HAP-1 (cell line): ENCODE data around the gene ABAT.
"Not testable (repeated sequence)": the region's sequence is repeated elsewhere in the genome, so short reads cannot be mapped to it uniquely, and the experiment has no call there.

Experiments
- DNase-seq, 2 experiments: peaks; one replicate each; pipeline ENCODE4 v3.0.0-alpha.2; 2016 to 2020; ENCODE audit warnings: low spot score in 2 of 2
- H3K27me3 ChIP-seq: fragments of 250-450 bp; sonication (Bioruptor Pico); 2 replicates; pipeline ENCODE4 v1.5.1; 2020; ENCODE audit warnings: low read depth, mild to moderate bottlenecking, moderate library complexity
- H3K36me3 ChIP-seq: fragments of 250-450 bp; sonication (Bioruptor Pico); replicated peaks from 2 replicates; pipeline ENCODE4 v1.5.1; 2020; ENCODE audit warnings: mild to moderate bottlenecking
- H3K4me1 ChIP-seq: fragments of 250-450 bp; sonication (Bioruptor Pico); 2 replicates; pipeline ENCODE4 v1.5.1; 2020; ENCODE audit warnings: mild to moderate bottlenecking
- H3K4me3 ChIP-seq: fragments of 250-450 bp; sonication (Bioruptor Pico); 2 replicates; pipeline ENCODE4 v1.5.1; 2020; ENCODE audit warnings: mild to moderate bottlenecking, moderate library complexity
- H3K9me3 ChIP-seq: fragments of 250-450 bp; sonication (Bioruptor Pico); 2 replicates; pipeline ENCODE4 v1.5.1; 2020; ENCODE audit warnings: mild to moderate bottlenecking, moderate library complexity
- in situ Hi-C: fragments of 300-500 bp; cut with MboI; formaldehyde crosslinking; loops from 3 replicates; pipeline ENCODE4 v1.14.3; 2020; ENCODE audit warnings: low sequenced_read_pairs, inconsistent platforms, mixed read lengths

The ABAT gene

GRCh38 chr16:8788578-8789172, 114.3 kb downstream of the ABAT start:
- in situ Hi-C loops, result no loop called here
- no peaks in the 10 kb centered on the region for H3K36me3 ChIP-seq
- 0 out of 2 replicates have a peak, but pooled peaks cover 3% of the 10 kb centered on the region for H3K27me3 ChIP-seq
- H3K4me1 ChIP-seq, result no peaks in the 10 kb centered on the region
- H3K9me3 ChIP-seq, result no peaks in the 10 kb centered on the region
- DNase-seq, result no peak
- H3K4me3 ChIP-seq, result no peak overlapping the region

- Histone ChIP-seq H3K4me3 (no peak overlapping the region), H3K4me1 (peaks cover 16% of the 10 kb centered on the region), H3K36me3 (peaks cover 9% of the 10 kb centered on the region), H3K9me3 (no peaks in the 10 kb centered on the region), H3K27me3 (no peaks in the 10 kb centered on the region)
- in situ Hi-C loops, result loop anchor here (5.0 kb wide), 1 partner anchor 223 kb away; no protein-coding TSS in a partner anchor
- no peak for DNase-seq
These were observed 120.7 kb downstream of the ABAT start for GRCh38 chr16:8795091-8795490.

- Histone ChIP-seq H3K4me1 (peaks cover 16% of the 10 kb centered on the region), H3K36me3 (peaks cover 12% of the 10 kb centered on the region), H3K4me3 (no peak overlapping the region), H3K27me3 (no peaks in the 10 kb centered on the region), H3K9me3 (no peaks in the 10 kb centered on the region)
- in situ Hi-C loops, result loop anchor here (5.0 kb wide), 1 partner anchor 224 kb away; no protein-coding TSS in a partner anchor
- DNase-seq, result no peak
These were observed 121.4 kb downstream of the ABAT start for GRCh38 chr16:8795818-8796217.

GRCh38 chr16:8796469-8797363, 122.3 kb downstream of the ABAT start:
- Histone ChIP-seq H3K27me3 (no peaks in the 10 kb centered on the region), H3K36me3 (peaks cover 18% of the 10 kb centered on the region), H3K9me3 (no peaks in the 10 kb centered on the region), H3K4me1 (peaks cover 16% of the 10 kb centered on the region), H3K4me3 (peak overlapping the region; percentile 98)
- in situ Hi-C loops, result loop anchor here (5.0 kb wide), 1 partner anchor 224 kb away; no protein-coding TSS in a partner anchor
- DNase-seq, result no peak

- in situ Hi-C loops, result loop anchor here (5.0 kb wide), 1 partner anchor 225 kb away; no protein-coding TSS in a partner anchor
- H3K9me3 ChIP-seq, result no peaks in the 10 kb centered on the region
- peak; percentile 96 to 97 for DNase-seq
- H3K27me3 ChIP-seq, result no peaks in the 10 kb centered on the region
- peaks cover 16% of the 10 kb centered on the region for H3K4me1 ChIP-seq
- H3K36me3 ChIP-seq, result peaks cover 26% of the 10 kb centered on the region
- H3K4me3 ChIP-seq, result peak within 1 kb of the TSS; percentile 98
These were observed 123.2 kb downstream of the ABAT start, which contains the start of the genes PMM2 and TMEM186 for GRCh38 chr16:8797364-8798173. Gene PMM2, plus strand, starts transcription at chr16:8797839. Its CDS starts 44 bp downstream, at chr16:8797883. Gene TMEM186, minus strand, starts transcription at chr16:8797639. Its CDS starts 25 bp downstream, at chr16:8797614.

GRCh38 chr16:8798174-8798527, 123.7 kb downstream of the ABAT start:
- no peak for DNase-seq
- peaks cover 16% of the 10 kb centered on the region for H3K4me1 ChIP-seq
- in situ Hi-C loops, result loop anchor here (5.0 kb wide), 1 partner anchor 226 kb away; no protein-coding TSS in a partner anchor
- H3K36me3 ChIP-seq, result peaks cover 31% of the 10 kb centered on the region
- H3K4me3 ChIP-seq, result peak overlapping the region; percentile 98
- H3K27me3 ChIP-seq, result no peaks in the 10 kb centered on the region
- H3K9me3 ChIP-seq, result no peaks in the 10 kb centered on the region

GRCh38 chr16:8798535-8799157, 124.2 kb downstream of the ABAT start:
- in situ Hi-C loops, result loop anchor here (5.0 kb wide), 1 partner anchor 226 kb away; no protein-coding TSS in a partner anchor
- H3K36me3 ChIP-seq, result peaks cover 34% of the 10 kb centered on the region
- no peaks in the 10 kb centered on the region for H3K9me3 ChIP-seq
- peak overlapping the region; percentile 98 for H3K4me3 ChIP-seq
- no peak for DNase-seq
- H3K27me3 ChIP-seq, result no peaks in the 10 kb centered on the region
- peaks cover 16% of the 10 kb centered on the region for H3K4me1 ChIP-seq

- Histone ChIP-seq H3K9me3 (no peaks in the 10 kb centered on the region), H3K4me1 (peaks cover 10% of the 10 kb centered on the region; the same call in 1 of the 2 replicates), H3K36me3 (peaks cover 56% of the 10 kb centered on the region), H3K27me3 (no peaks in the 10 kb centered on the region), H3K4me3 (no peak overlapping the region)
- in situ Hi-C loops, result no loop called here
- no peak for DNase-seq
These were observed 127.3 kb downstream of the ABAT start for GRCh38 chr16:8801701-8802100.

GRCh38 chr16:8803733-8804132, 129.3 kb downstream of the ABAT start:
- H3K27me3 ChIP-seq, in situ Hi-C loops: not testable (repeated sequence)

GRCh38 chr16:8804313-8804712, 129.9 kb downstream of the ABAT start:
- Histone ChIP-seq H3K4me1 (peaks cover 6% of the 10 kb centered on the region; the same call in 1 of the 2 replicates), H3K36me3 (peaks cover 77% of the 10 kb centered on the region), H3K9me3 (no peaks in the 10 kb centered on the region), H3K4me3 (no peak overlapping the region), H3K27me3 (no peaks in the 10 kb centered on the region)
- in situ Hi-C loops, result no loop called here
- DNase-seq, result no peak

More at GRCh38 chr16:8803733-8804132, 129.3 kb downstream of the ABAT start:
- not testable (repeated sequence) for DNase-seq, H3K9me3 ChIP-seq, H3K4me3 ChIP-seq
- Histone ChIP-seq H3K4me1 (peaks cover 10% of the 10 kb centered on the region; the same call in 1 of the 2 replicates), H3K36me3 (peaks cover 72% of the 10 kb centered on the region)

GRCh38 chr16:8806272-8806983, 132.0 kb downstream of the ABAT start:
- in situ Hi-C loops, result no loop called here
- peaks cover 92% of the 10 kb centered on the region for H3K36me3 ChIP-seq
- no peak overlapping the region for H3K4me3 ChIP-seq
- no peak for DNase-seq
- H3K4me1 ChIP-seq, result no peaks in the 10 kb centered on the region
- H3K27me3 ChIP-seq, result no peaks in the 10 kb centered on the region
- H3K9me3 ChIP-seq, result no peaks in the 10 kb centered on the region

GRCh38 chr16:8807189-8807588, 132.8 kb downstream of the ABAT start:
- Histone ChIP-seq H3K36me3 (peaks cover 93% of the 10 kb centered on the region), H3K27me3 (no peaks in the 10 kb centered on the region), H3K9me3 (no peaks in the 10 kb centered on the region), H3K4me1 (no peaks in the 10 kb centered on the region), H3K4me3 (no peak overlapping the region)
- DNase-seq, result no peak
- in situ Hi-C loops, result no loop called here
